ENCODE measurements around the gene LYPD6B. TPM values are rescaled to one million over a fixed set of nuclear protein-coding genes. Genes with fewer than 3 reads are reported as not detected.

Gene LYPD6B
- polyA plus RNA-seq, 3 donors: not detected

DNA sequence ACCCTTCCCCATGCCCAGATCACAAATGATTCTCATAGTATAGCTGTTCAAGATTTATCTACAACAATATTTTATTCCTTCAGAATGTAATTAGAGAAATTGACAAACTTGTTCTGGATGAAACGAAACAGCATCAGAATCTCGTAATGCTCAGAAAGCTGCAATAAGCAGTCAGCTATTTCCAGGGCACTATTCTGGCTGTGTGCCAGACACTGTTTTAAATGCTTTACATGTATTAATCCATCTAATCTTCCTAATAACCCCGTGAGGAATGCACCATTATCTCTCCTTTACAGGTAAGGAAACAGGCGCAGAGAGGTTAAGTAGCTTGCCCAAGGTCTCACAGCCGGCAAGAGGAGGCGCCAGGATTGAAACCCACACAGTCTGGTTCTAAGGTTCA lies 10.1 kb upstream of the LYPD6B start:
- Histone ChIP-seq H2AFZ (ENCODE audit: insufficient read depth, low read depth, low read length, poor library complexity, severe bottlenecking) (no peak overlapping the region), H3K27me3 (ENCODE audit: control insufficient read depth in 2 of 2, insufficient read depth in 2 of 2, low read length in 2 of 2) (peaks cover 0 to 4% of the 10 kb centered on the region in 2 donors), H3K9me3 (replicated peaks in 1 of 2; ENCODE audit: control insufficient read depth in 1 of 2, insufficient read depth in 1 of 2, low read length in 2 of 2) (no peaks in the 10 kb centered on the region), H3K36me3 (replicated peaks in 1 of 2; ENCODE audit: control insufficient read depth in 1 of 2, insufficient read depth in 2 of 2, low read length in 2 of 2) (no peaks in the 10 kb centered on the region), H3K4me2 (replicated peaks; ENCODE audit: extremely low read depth, low read length, poor library complexity, severe bottlenecking) (no peak overlapping the region), H3K4me3 (replicated peaks in 1 of 3; ENCODE audit: low read depth in 2 of 3, low read length in 3 of 3) (no peak overlapping the region), H3K27ac (ENCODE audit: low read depth in 1 of 2, low read length in 2 of 2) (no peak overlapping the region), H4K20me1 (ENCODE audit: insufficient read depth, low read length) (no peaks in the 10 kb centered on the region), H3K9ac (ENCODE audit: insufficient read depth, low read length, poor library complexity, severe bottlenecking) (no peak overlapping the region), H3K79me2 (ENCODE audit: insufficient read depth, low read length) (no peaks in the 10 kb centered on the region), H3K4me1 (ENCODE audit: control insufficient read depth in 1 of 2, insufficient read depth in 2 of 2, low read length in 2 of 2) (no peaks in the 10 kb centered on the region)
- 100% methylated on average over 2 of the region's 6 CpGs for WGBS (ENCODE audit: insufficient coverage)
- no peak overlapping the region for H3K27ac Mint-ChIP-seq
- peaks cover 6% of the 10 kb centered on the region for H3K4me1 Mint-ChIP-seq
- no peak overlapping the region for H3K4me3 Mint-ChIP-seq
- peaks cover 10 to 26% (median 14%) of the 10 kb centered on the region in 3 donors for H3K27me3 Mint-ChIP-seq (ENCODE audit: low read depth in 3 of 3)
- no peak for DNase-seq
- TF ChIP-seq, protein P1, sequence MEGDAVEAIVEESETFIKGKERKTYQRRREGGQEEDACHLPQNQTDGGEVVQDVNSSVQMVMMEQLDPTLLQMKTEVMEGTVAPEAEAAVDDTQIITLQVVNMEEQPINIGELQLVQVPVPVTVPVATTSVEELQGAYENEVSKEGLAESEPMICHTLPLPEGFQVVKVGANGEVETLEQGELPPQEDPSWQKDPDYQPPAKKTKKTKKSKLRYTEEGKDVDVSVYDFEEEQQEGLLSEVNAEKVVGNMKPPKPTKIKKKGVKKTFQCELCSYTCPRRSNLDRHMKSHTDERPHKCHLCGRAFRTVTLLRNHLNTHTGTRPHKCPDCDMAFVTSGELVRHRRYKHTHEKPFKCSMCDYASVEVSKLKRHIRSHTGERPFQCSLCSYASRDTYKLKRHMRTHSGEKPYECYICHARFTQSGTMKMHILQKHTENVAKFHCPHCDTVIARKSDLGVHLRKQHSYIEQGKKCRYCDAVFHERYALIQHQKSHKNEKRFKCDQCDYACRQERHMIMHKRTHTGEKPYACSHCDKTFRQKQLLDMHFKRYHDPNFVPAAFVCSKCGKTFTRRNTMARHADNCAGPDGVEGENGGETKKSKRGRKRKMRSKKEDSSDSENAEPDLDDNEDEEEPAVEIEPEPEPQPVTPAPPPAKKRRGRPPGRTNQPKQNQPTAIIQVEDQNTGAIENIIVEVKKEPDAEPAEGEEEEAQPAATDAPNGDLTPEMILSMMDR (IDR thresholded peaks at IDR 0.05): no peak
- H3K9me3 Mint-ChIP-seq: no peaks in the 10 kb centered on the region
- no peaks in the 10 kb centered on the region for H3K36me3 Mint-ChIP-seq
- intact Hi-C loops (cut with micrococcal nuclease): no loop called here

DNA sequence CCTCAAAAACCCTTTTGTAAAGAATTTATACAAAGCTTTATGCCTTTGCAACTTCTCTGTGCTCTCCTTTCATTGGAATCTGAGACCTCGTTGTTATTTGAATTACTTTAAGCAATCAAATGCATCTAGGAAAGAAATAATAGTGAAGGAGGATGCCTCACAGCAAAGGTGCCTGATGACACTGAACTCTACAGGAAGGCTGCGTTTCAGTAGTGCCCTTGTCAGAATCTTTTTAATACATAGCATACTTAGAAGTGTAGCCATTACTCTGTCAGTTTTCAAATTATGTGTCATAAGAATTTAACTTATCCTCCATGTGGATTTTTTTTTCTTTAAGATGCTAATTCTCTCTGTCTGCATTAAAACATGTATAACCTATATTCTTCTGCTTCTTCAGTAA lies 9.6 kb upstream of the LYPD6B start:
- Histone ChIP-seq H3K9ac (ENCODE audit: insufficient read depth, low read length, poor library complexity, severe bottlenecking) (no peak overlapping the region), H3K27ac (ENCODE audit: low read depth in 1 of 2, low read length in 2 of 2) (no peak overlapping the region), H3K27me3 (ENCODE audit: control insufficient read depth in 2 of 2, insufficient read depth in 2 of 2, low read length in 2 of 2) (peaks cover 0 to 4% of the 10 kb centered on the region in 2 donors), H3K36me3 (replicated peaks in 1 of 2; ENCODE audit: control insufficient read depth in 1 of 2, insufficient read depth in 2 of 2, low read length in 2 of 2) (no peaks in the 10 kb centered on the region), H3K9me3 (replicated peaks in 1 of 2; ENCODE audit: control insufficient read depth in 1 of 2, insufficient read depth in 1 of 2, low read length in 2 of 2) (no peaks in the 10 kb centered on the region), H3K79me2 (ENCODE audit: insufficient read depth, low read length) (no peaks in the 10 kb centered on the region), H2AFZ (ENCODE audit: insufficient read depth, low read depth, low read length, poor library complexity, severe bottlenecking) (no peak overlapping the region), H3K4me3 (replicated peaks in 1 of 3; ENCODE audit: low read depth in 2 of 3, low read length in 3 of 3) (no peak overlapping the region), H4K20me1 (ENCODE audit: insufficient read depth, low read length) (no peaks in the 10 kb centered on the region), H3K4me1 (ENCODE audit: control insufficient read depth in 1 of 2, insufficient read depth in 2 of 2, low read length in 2 of 2) (no peaks in the 10 kb centered on the region), H3K4me2 (replicated peaks; ENCODE audit: extremely low read depth, low read length, poor library complexity, severe bottlenecking) (no peak overlapping the region)
- no peak overlapping the region for H3K4me3 Mint-ChIP-seq
- peaks cover 6% of the 10 kb centered on the region for H3K4me1 Mint-ChIP-seq
- no peaks in the 10 kb centered on the region for H3K9me3 Mint-ChIP-seq
- H3K36me3 Mint-ChIP-seq: no peaks in the 10 kb centered on the region
- DNase-seq: no peak
- intact Hi-C loops (cut with micrococcal nuclease): no loop called here
- peaks cover 12 to 28% (median 14%) of the 10 kb centered on the region in 3 donors for H3K27me3 Mint-ChIP-seq (ENCODE audit: low read depth in 3 of 3)
- H3K27ac Mint-ChIP-seq: no peak overlapping the region
- TF ChIP-seq, protein P1 (IDR thresholded peaks at IDR 0.05): no peak
- WGBS (ENCODE audit: insufficient coverage): no CpG with 5 or more reads among the region's 2 CpGs
